H1 (cell line): ENCODE measurements around the gene COMP. TPM values are rescaled to one million over a fixed set of nuclear protein-coding genes. Genes with fewer than 3 reads are reported as not detected.

Experiments
- CTCF ChIA-PET: fragments of 300-600 bp; sonication (Branson Sonifier 250); formaldehyde crosslinking; loops from one replicate; lab custom pipeline; 2021; ENCODE audit not compliant: partially characterized antibody; lab: Charles Lee
- POLR2A ChIA-PET: fragments of 300-600 bp; sonication (Branson Sonifier 250); formaldehyde crosslinking; loops from one replicate; lab custom pipeline; 2021; ENCODE audit warnings: inconsistent platforms; ENCODE audit not compliant: partially characterized antibody; lab: Charles Lee
- DNase-seq, 2 experiments: peaks; one replicate each; pipeline versions ENCODE4 v3.0.0 to v3.0.0-alpha.2; 2010 to 2022; ENCODE audit warnings: low spot score in 2 of 2, low read depth in 1 of 2, mixed read lengths in 1 of 2
- FAIRE-seq: peaks from 2 replicates; lab custom pipeline; 2011; peaks lifted over from hg19 to GRCh38; lab: Jason Lieb, UNC
- H2AFZ ChIP-seq: 2 replicates; pipeline ENCODE4 v1.8.1; 2012; ENCODE audit warnings: low read length, inconsistent platforms
- H2AK5ac ChIP-seq: 2 replicates; pipeline ENCODE4 v1.6.1; 2013; ENCODE audit warnings: low read depth, low read length
- H2BK120ac ChIP-seq: replicated peaks from 2 replicates; pipeline ENCODE3; 2013; ENCODE audit warnings: low read depth, low read length, inconsistent platforms
- H2BK12ac ChIP-seq: 2 replicates; pipeline ENCODE4 v1.6.1; 2013; ENCODE audit warnings: low read depth, low read length
- H2BK15ac ChIP-seq: 2 replicates; pipeline ENCODE4 v1.6.1; 2013; ENCODE audit warnings: low read length
- H2BK20ac ChIP-seq: 2 replicates; pipeline ENCODE4 v1.6.1; 2013; ENCODE audit warnings: low read length
- H2BK5ac ChIP-seq: 2 replicates; pipeline ENCODE4 v1.6.1; 2013; ENCODE audit warnings: low read depth, low read length
- H3K14ac ChIP-seq: 2 replicates; pipeline ENCODE4 v1.6.1; 2013; ENCODE audit warnings: inconsistent platforms; ENCODE audit not compliant: insufficient read length
- H3K18ac ChIP-seq: 2 replicates; pipeline ENCODE4 v1.6.1; 2013; ENCODE audit warnings: low read length; ENCODE audit errors: extremely low read depth
- H3K23ac ChIP-seq: 2 replicates; pipeline ENCODE4 v1.6.1; 2013; ENCODE audit warnings: inconsistent platforms; ENCODE audit not compliant: insufficient read length
- H3K23me2 ChIP-seq: 2 replicates; pipeline ENCODE4 v1.6.1; 2013; ENCODE audit warnings: low read depth, low read length
- H3K27ac ChIP-seq: 2 replicates; pipeline ENCODE4 v1.6.1; 2011; ENCODE audit warnings: low read depth, low read length, inconsistent platforms
- H3K27me3 ChIP-seq, 4 experiments: replicated peaks in 1 of 4; 1 replicate in 1 of 4; 2 replicates in 3 of 4; pipeline versions ENCODE4 v1.6.1 to v1.8.1; 2011 to 2013; ENCODE audit warnings: low read length in 3 of 4, mild to moderate bottlenecking in 3 of 4, inconsistent platforms in 2 of 4, mixed read lengths in 2 of 4, moderate library complexity in 1 of 4; ENCODE audit not compliant: control insufficient read depth in 3 of 4, insufficient read depth in 3 of 4; ENCODE audit errors: extremely low read depth in 1 of 4
- H3K36me3 ChIP-seq, 4 experiments: 2 replicates each; pipeline versions ENCODE4 v1.6.1 to v1.8.1; 2011 to 2013; ENCODE audit warnings: mild to moderate bottlenecking in 4 of 4, low read length in 3 of 4, moderate library complexity in 2 of 4, control low read depth in 1 of 4, inconsistent platforms in 1 of 4; ENCODE audit not compliant: insufficient read depth in 4 of 4, control insufficient read depth in 2 of 4
- H3K4ac ChIP-seq: replicated peaks from 2 replicates; pipeline ENCODE3; 2013; ENCODE audit warnings: low read length, low read depth, mixed read lengths, inconsistent platforms; ENCODE audit not compliant: insufficient read length
- H3K4me1 ChIP-seq, 4 experiments: replicated peaks in 1 of 4; 1 replicate in 1 of 4; 2 replicates in 3 of 4; pipeline versions ENCODE4 v1.6.1 to v1.8.1; 2011 to 2013; ENCODE audit warnings: low read length in 3 of 4, inconsistent platforms in 2 of 4, mixed read lengths in 1 of 4; ENCODE audit not compliant: insufficient read depth in 4 of 4, control insufficient read depth in 3 of 4
- H3K4me2 ChIP-seq, 2 experiments: 2 replicates each; pipeline versions ENCODE4 v1.6.1 to v1.8.1; 2011 to 2013; ENCODE audit warnings: low read depth in 2 of 2, low read length in 2 of 2, control low read depth in 1 of 2, inconsistent platforms in 1 of 2, mild to moderate bottlenecking in 1 of 2; ENCODE audit not compliant: insufficient read depth in 1 of 2
- H3K4me3 ChIP-seq, 4 experiments: fragments of 200-600, 300-600 bp in 1 of 4; sonication (generic), shearing (Covaris generic), sonication (Bioruptor Twin) in 1 of 4; 2 replicates each; pipeline versions ENCODE4 v1.5.1 to v1.8.1; 2011 to 2016; ENCODE audit warnings: low read length in 4 of 4, low read depth in 3 of 4, control low read depth in 2 of 4, inconsistent platforms in 2 of 4, mild to moderate bottlenecking in 2 of 4, mixed read lengths in 1 of 4, moderate library complexity in 1 of 4; ENCODE audit not compliant: insufficient read depth in 2 of 4; ENCODE audit errors: extremely low read depth in 1 of 4
- H3K56ac ChIP-seq: replicated peaks from 2 replicates; pipeline ENCODE3; 2013; ENCODE audit warnings: low read depth, mild to moderate bottlenecking, mixed read lengths, low read length, inconsistent platforms; ENCODE audit not compliant: insufficient read length
- H3K79me1 ChIP-seq: 2 replicates; pipeline ENCODE4 v1.6.1; 2013; ENCODE audit warnings: low read depth, low read length, control low read depth
- H3K79me2 ChIP-seq, 2 experiments: 2 replicates each; pipeline versions ENCODE4 v1.6.1 to v1.8.1; 2012 to 2013; ENCODE audit warnings: low read length in 2 of 2, mild to moderate bottlenecking in 2 of 2, inconsistent platforms in 1 of 2; ENCODE audit not compliant: insufficient read depth in 2 of 2, control insufficient read depth in 1 of 2
- H3K9ac ChIP-seq, 4 experiments: replicated peaks in 1 of 4; 1 replicate in 1 of 4; 2 replicates in 3 of 4; pipeline versions ENCODE4 v1.6.1 to v1.8.1; 2011 to 2013; ENCODE audit warnings: low read depth in 3 of 4, low read length in 3 of 4, control low read depth in 2 of 4, mild to moderate bottlenecking in 2 of 4, moderate library complexity in 2 of 4, inconsistent platforms in 1 of 4; ENCODE audit errors: extremely low read depth in 1 of 4
- H3K9me3 ChIP-seq, 2 experiments: 2 replicates each; pipeline versions ENCODE4 v1.6.1 to v1.8.1; 2012 to 2013; ENCODE audit warnings: mild to moderate bottlenecking in 2 of 2, moderate library complexity in 2 of 2, control low read depth in 1 of 2, inconsistent platforms in 1 of 2, low read depth in 1 of 2, low read length in 1 of 2, mixed read lengths in 1 of 2; ENCODE audit not compliant: insufficient read depth in 2 of 2
- H4K20me1 ChIP-seq, 2 experiments: replicated peaks in 1 of 2; 2 replicates each; pipeline versions ENCODE3 to v1.8.1; 2011 to 2013; ENCODE audit warnings: inconsistent platforms in 2 of 2, low read length in 2 of 2, mild to moderate bottlenecking in 1 of 2; ENCODE audit not compliant: insufficient read depth in 2 of 2, control insufficient read depth in 1 of 2
- H4K5ac ChIP-seq: 2 replicates; pipeline ENCODE4 v1.6.1; 2013; ENCODE audit warnings: low read length, low read depth, mixed read lengths, inconsistent platforms; ENCODE audit not compliant: insufficient read length
- H4K8ac ChIP-seq: 2 replicates; pipeline ENCODE4 v1.8.0; 2013; ENCODE audit warnings: mild to moderate bottlenecking, moderate library complexity, low read length, inconsistent platforms; ENCODE audit not compliant: insufficient read depth; ENCODE audit errors: extremely low read depth
- H4K91ac ChIP-seq: replicated peaks from 2 replicates; pipeline ENCODE3; 2013; ENCODE audit warnings: low read length, mixed read lengths, inconsistent platforms; ENCODE audit not compliant: insufficient read length
- BCL11A ChIP-seq, 2 experiments: IDR thresholded peaks; one replicate each; pipeline ENCODE4 v1.6.1; 2011; ENCODE audit warnings: low read depth in 2 of 2, low read length in 2 of 2, mild to moderate bottlenecking in 2 of 2
- CBX8 ChIP-seq: fragments of 300-800, 300-1000 bp; sonication (generic); IDR thresholded peaks from 2 replicates; pipeline ENCODE4 v1.7.1; 2016; ENCODE audit warnings: low read depth, low read length, borderline replicate concordance
- CHD1 ChIP-seq: IDR thresholded peaks from 2 replicates; pipeline ENCODE4 v1.6.1; 2012; ENCODE audit warnings: low read depth, low read length, improper control_type of control experiment
- GABPA ChIP-seq: IDR thresholded peaks from 2 replicates; pipeline ENCODE4 v1.6.1; 2011; ENCODE audit warnings: mild to moderate bottlenecking, low read length, moderate library complexity, borderline replicate concordance; ENCODE audit not compliant: insufficient read depth
- HDAC6 ChIP-seq: IDR thresholded peaks from one replicate; pipeline ENCODE4 v1.7.1; 2012; ENCODE audit warnings: low read depth, mild to moderate bottlenecking, inconsistent platforms, low read length, moderate library complexity
- PHF8 ChIP-seq: fragments of 200-600 bp; sonication (generic); conservative IDR thresholded peaks from 2 replicates; pipeline ENCODE4 v1.7.1; 2012; ENCODE audit warnings: low read depth, mild to moderate bottlenecking, inconsistent platforms, low read length, moderate library complexity
- RAD21 ChIP-seq, 2 experiments: IDR thresholded peaks in 1 of 2; conservative IDR thresholded peaks in 1 of 2; 2 replicates each; pipeline ENCODE4 v1.6.1; 2011; ENCODE audit warnings: low read depth in 2 of 2, low read length in 2 of 2, improper control_type of control experiment in 1 of 2, inconsistent platforms in 1 of 2, mild to moderate bottlenecking in 1 of 2, moderate library complexity in 1 of 2
- RFX5 ChIP-seq: IDR thresholded peaks from 2 replicates; pipeline ENCODE4 v1.6.1; 2011; ENCODE audit warnings: low read depth, low read length, improper control_type of control experiment, borderline replicate concordance
- SIN3A ChIP-seq, 2 experiments: IDR thresholded peaks in 1 of 2; conservative IDR thresholded peaks in 1 of 2; 2 replicates each; pipeline ENCODE4 v1.6.1; 2011 to 2012; ENCODE audit warnings: low read length in 2 of 2, improper control_type of control experiment in 1 of 2, low read depth in 1 of 2, mild to moderate bottlenecking in 1 of 2
- SIRT6 ChIP-seq: IDR thresholded peaks from one replicate; pipeline ENCODE4 v1.7.1; 2012; ENCODE audit warnings: low read length, inconsistent platforms
- SUZ12 ChIP-seq: fragments of 200-600 bp; sonication (generic); IDR thresholded peaks from 2 replicates; pipeline ENCODE4 v1.6.1; 2012; ENCODE audit warnings: mild to moderate bottlenecking, inconsistent platforms, low read length, moderate library complexity, mixed read lengths
- YY1 ChIP-seq: IDR thresholded peaks from 2 replicates; pipeline ENCODE4 v1.6.1; 2011; ENCODE audit warnings: low read depth, mild to moderate bottlenecking, low read length
- WGBS, 2 experiments: shearing (Covaris generic) in 1 of 2; methylation state at CpG; one replicate each; pipeline versions ENCODE4 v1.1.6 to v1.1.7; 2013 to 2015; ENCODE audit warnings: low lambda C conversion rate in 2 of 2, mixed read lengths in 2 of 2, inconsistent platforms in 1 of 2, low coverage in 1 of 2, missing lambda C conversion rate in 1 of 2; ENCODE audit not compliant: insufficient replicate concordance in 2 of 2, insufficient coverage in 1 of 2, insufficient read length in 1 of 2; ENCODE audit errors: extremely low coverage in 1 of 2, missing lambda C conversion rate in 1 of 2; 5-methylcytosine and 5-hydroxymethylcytosine counted together
- polyA plus RNA-seq, 7 experiments: library from polyadenylated mRNA; depleted of rRNA in 3 of 7; stranded (reverse) in 5 of 7; unstranded in 2 of 7; fragments of >200 nt in 5 of 7; fragments of 200-250 nt in 2 of 7; gene quantifications; 1 replicate in 5 of 7; 2 replicates in 1 of 7; 4 replicates in 1 of 7; pipeline versions ENCODE4 v1.2.1 to v1.2.3, GENCODE V29; 2011 to 2013; ENCODE audit warnings: missing spikeins in 2 of 7, mixed read lengths in 2 of 7
- total RNA-seq: library from RNA; stranded (reverse); fragmentation: NEBNext Ultra II Directional; extraction: Animal tissue kit (Norgen Biotek cat#: 25700); gene quantifications from 2 replicates; pipeline ENCODE4 v1.2.1, GENCODE V29; 2021

The COMP gene
- total and polyA plus RNA-seq, 2 of the 8 experiments (the other 6 are each of a cell fraction or from before 2014, with no cell fraction given) = 0.17 TPM

GRCh38 chr19:18769989-18770528 is 21.0 kb downstream of the COMP start:
- no peak overlapping the region for H2AFZ ChIP-seq
- no peak overlapping the region for H4K91ac ChIP-seq
- H3K4me1 ChIP-seq = peaks cover 0 to 7% (median 3%) of the 10 kb centered on the region in 4 experiments; a peak in 2 of 7 replicates
- ChIA-PET POLR2A (no interaction called here), CTCF (interaction anchor here (1.4 to 4.9 kb wide), 2 partner anchors 28 to 77 kb away, joined by 4 to 26 read pairs; no protein-coding TSS in a partner anchor)
- no peak overlapping the region for H2BK5ac ChIP-seq
- H2BK120ac ChIP-seq = no peak overlapping the region
- no peak overlapping the region for H2BK20ac ChIP-seq
- H3K23ac ChIP-seq = no peak overlapping the region
- peaks cover 7 to 23% of the 10 kb centered on the region in 2 experiments for H4K20me1 ChIP-seq
- H3K79me1 ChIP-seq = no peaks in the 10 kb centered on the region
- no peaks in the 10 kb centered on the region; the same call in 1 of the 2 replicates for H3K23me2 ChIP-seq
- H4K5ac ChIP-seq = no peak overlapping the region
- H3K4me2 ChIP-seq = no peak overlapping the region
- 93% methylated on average over 11 of the region's 15 CpGs; no CpG with 5 or more reads in 1 of the 2 experiments for WGBS, 2 experiments
- no peaks in the 10 kb centered on the region for H3K36me3 ChIP-seq
- no peaks in the 10 kb centered on the region for H3K9me3 ChIP-seq
- no peak overlapping the region for H3K4me3 ChIP-seq
- no peak overlapping the region for H3K56ac ChIP-seq
- no peak overlapping the region for H3K14ac ChIP-seq
- DNase-seq (no peak), FAIRE-seq (no peak)
- no peak overlapping the region for H4K8ac ChIP-seq
- no peak overlapping the region for H3K18ac ChIP-seq
- H3K27me3 ChIP-seq = peaks cover 9 to 60% (median 48%) of the 10 kb centered on the region in 4 experiments
- no peak overlapping the region for H2BK15ac ChIP-seq
- H3K27ac ChIP-seq = no peak overlapping the region
- H3K9ac ChIP-seq = no peak overlapping the region
- no peak overlapping the region for H2AK5ac ChIP-seq
- no peak overlapping the region for H3K4ac ChIP-seq
- H2BK12ac ChIP-seq = no peak overlapping the region
- H3K79me2 ChIP-seq = no peaks in the 10 kb centered on the region
- no peak for TF ChIP-seq RFX5
- no peak for TF ChIP-seq CHD1
- TF ChIP-seq RAD21 (IDR thresholded peaks at IDR 0.05 in 1 of 2, conservative IDR thresholded peaks at IDR 0.05 in 1 of 2; ENCODE audit: low read depth in 2 of 2, low read length in 2 of 2) = peak; percentile 18 to 34; a peak in 2 of 4 replicates
- TF ChIP-seq SIRT6 = no peak
- TF ChIP-seq CBX8 = no peak
- no peak for TF ChIP-seq PHF8
- TF ChIP-seq GABPA = peak; percentile 29; the same call in 1 of the 2 replicates
- no peak for TF ChIP-seq HDAC6
- no peak for TF ChIP-seq BCL11A (IDR thresholded peaks at IDR 0.05; ENCODE audit: low read depth in 2 of 2, low read length in 2 of 2)
- no peak for TF ChIP-seq SIN3A (conservative IDR thresholded peaks at IDR 0.05 in 1 of 2, IDR thresholded peaks at IDR 0.05 in 1 of 2; ENCODE audit: low read depth in 1 of 2, low read length in 2 of 2)
- 0 out of 2 replicates have a peak, but pooled peaks have one; percentile 50 for TF ChIP-seq YY1
- TF ChIP-seq SUZ12 = no peak
